BE2C (cell line): ENCODE measurements around the gene CGB7.
"Not testable (repeated sequence)": the region's sequence is repeated elsewhere in the genome, so short reads cannot be mapped to it uniquely, and the experiment has no call there.

ENCODE experiments used
- DNase-seq: peaks from one replicate; pipeline ENCODE4 v3.0.0-alpha.2; 2020
- H3K27me3 ChIP-seq: fragments of 250-450 bp; sonication (Bioruptor Pico); 2 replicates; pipeline ENCODE4 v1.5.1; 2020; ENCODE audit warnings: mild to moderate bottlenecking
- H3K36me3 ChIP-seq: fragments of 250-450 bp; sonication (Bioruptor Pico); 2 replicates; pipeline ENCODE4 v1.5.1; 2020; ENCODE audit warnings: mild to moderate bottlenecking
- H3K4me1 ChIP-seq: fragments of 250-450 bp; sonication (Bioruptor Pico); 2 replicates; pipeline ENCODE4 v1.5.1; 2020
- H3K4me3 ChIP-seq: 2 replicates; pipeline ENCODE4 v1.5.1; 2011; ENCODE audit warnings: low read depth, low read length
- H3K9me3 ChIP-seq: fragments of 250-450 bp; sonication (Bioruptor Pico); 2 replicates; pipeline ENCODE4 v1.5.1; 2020
- CTCF ChIP-seq: IDR thresholded peaks from 2 replicates; pipeline ENCODE4 v1.5.1; 2012; ENCODE audit warnings: mild to moderate bottlenecking, low read depth, low read length

The CGB7 gene

GRCh38 chr19:49059053-49059452 lies 1.5 kb upstream of the CGB7 start:
- Histone ChIP-seq H3K4me3 (no peak overlapping the region), H3K4me1 (peaks cover 12% of the 10 kb centered on the region), H3K27me3 (peaks cover 16% of the 10 kb centered on the region), H3K36me3 (no peaks in the 10 kb centered on the region), H3K9me3 (no peaks in the 10 kb centered on the region)
- no peak for DNase-seq
- no peak for TF ChIP-seq CTCF

- DNase-seq: peak; percentile 64
- Histone ChIP-seq H3K9me3 (no peaks in the 10 kb centered on the region), H3K27me3 (peaks cover 16% of the 10 kb centered on the region), H3K4me3 (no peak overlapping the region), H3K4me1 (peaks cover 12% of the 10 kb centered on the region), H3K36me3 (no peaks in the 10 kb centered on the region)
- TF ChIP-seq CTCF: no peak
Measured at GRCh38 chr19:49058562-49058961, 1.0 kb upstream of the CGB7 start.

- Histone ChIP-seq H3K4me1 (peaks cover 12% of the 10 kb centered on the region), H3K27me3 (peaks cover 16% of the 10 kb centered on the region), H3K4me3 (peak overlapping the region; percentile 55)
- not testable (repeated sequence) for H3K36me3 ChIP-seq, DNase-seq, H3K9me3 ChIP-seq
Measured at GRCh38 chr19:49056902-49057596, 500 bp downstream of the CGB7 start.

- peak; percentile 44 for TF ChIP-seq CTCF
- Histone ChIP-seq H3K4me3 (peak overlapping the region; percentile 55), H3K4me1 (peaks cover 12% of the 10 kb centered on the region), H3K27me3 (peaks cover 16% of the 10 kb centered on the region), H3K9me3 (no peaks in the 10 kb centered on the region), H3K36me3 (no peaks in the 10 kb centered on the region)
- DNase-seq: peak; percentile 68
Measured at GRCh38 chr19:49056101-49056901, 1.2 kb downstream of the CGB7 start.

- H3K4me1 ChIP-seq, H3K36me3 ChIP-seq, H3K27me3 ChIP-seq, DNase-seq, H3K9me3 ChIP-seq, H3K4me3 ChIP-seq: not testable (repeated sequence)
Measured at GRCh38 chr19:49050376-49051033, 7.0 kb downstream of the CGB7 start.

- H3K9me3 ChIP-seq, H3K4me3 ChIP-seq, H3K4me1 ChIP-seq, H3K36me3 ChIP-seq, H3K27me3 ChIP-seq, DNase-seq: not testable (repeated sequence)
Measured at GRCh38 chr19:49049834-49050233, 7.7 kb downstream of the CGB7 start.

GRCh38 chr19:49049011-49049410 lies 8.5 kb downstream of the CGB7 start, which contains the start of gene CGB8:
Gene CGB8, minus strand, starts transcription at chr19:49049111. Its CDS starts 372 bp downstream, at chr19:49048739.
- H3K4me1 ChIP-seq, H3K9me3 ChIP-seq, H3K36me3 ChIP-seq, H3K27me3 ChIP-seq, H3K4me3 ChIP-seq, DNase-seq: not testable (repeated sequence)

- H3K27me3 ChIP-seq, DNase-seq, H3K4me1 ChIP-seq, H3K4me3 ChIP-seq, H3K9me3 ChIP-seq, H3K36me3 ChIP-seq: not testable (repeated sequence)
Measured at GRCh38 chr19:49043548-49043947, 14.0 kb downstream of the CGB7 start, which contains the start of gene CGB5. Gene CGB5, plus strand, starts transcription at chr19:49043848. Its CDS starts 362 bp downstream, at chr19:49044210.

- H3K4me3 ChIP-seq, H3K27me3 ChIP-seq, H3K36me3 ChIP-seq, DNase-seq, H3K9me3 ChIP-seq, H3K4me1 ChIP-seq: not testable (repeated sequence)
Measured at GRCh38 chr19:49042666-49043065, 14.9 kb downstream of the CGB7 start.
